GM12875 (cell line): ENCODE data around the gene SLC39A11.

ENCODE experiments used
- H3K4me3 ChIP-seq: one replicate; pipeline ENCODE4 v1.5.1; 2011; ENCODE audit warnings: low read depth, low read length, control low read depth
- TF ChIP-seq, protein P1 (sequence below): IDR thresholded peaks from 2 replicates; pipeline ENCODE4 v1.5.1; 2011; ENCODE audit warnings: low read depth, mild to moderate bottlenecking, control low read depth, inconsistent platforms, low read length, moderate library complexity, borderline replicate concordance; ENCODE audit not compliant: insufficient read depth

Gene SLC39A11

DNA sequence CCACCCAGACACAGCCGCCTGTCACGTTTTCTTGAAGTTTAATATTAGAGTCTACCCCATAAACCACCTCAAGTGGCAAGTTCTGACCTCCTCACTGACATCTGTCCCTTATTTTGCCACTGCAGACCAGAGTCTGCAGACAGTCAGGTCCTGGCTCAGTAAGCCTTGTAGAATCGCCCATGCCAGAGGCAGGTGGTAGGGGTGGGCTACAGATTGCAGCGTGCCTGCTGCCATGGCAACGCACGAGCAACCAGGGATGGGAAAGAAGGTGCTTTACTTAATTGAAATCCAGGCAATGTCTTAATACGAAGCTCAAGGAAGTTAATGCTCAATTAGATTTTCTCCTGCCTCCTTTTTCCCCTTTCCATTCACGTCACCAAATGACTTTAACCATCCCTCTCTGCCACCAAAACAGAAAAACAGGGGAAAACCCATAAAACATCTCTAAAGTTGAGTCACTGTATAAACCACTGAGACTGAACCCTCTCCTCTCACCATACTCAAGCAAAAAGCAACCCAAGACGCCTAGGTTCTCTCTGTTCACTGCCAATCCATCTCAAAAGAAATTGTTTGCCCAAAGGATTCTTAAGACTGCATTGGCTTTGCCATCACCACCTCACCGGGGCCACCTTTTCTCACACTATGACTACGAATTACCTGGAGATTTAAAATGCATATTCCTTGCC, 228.8 kb downstream of the SLC39A11 start:
- no peak overlapping the region for H3K4me3 ChIP-seq
- TF ChIP-seq, protein P1, sequence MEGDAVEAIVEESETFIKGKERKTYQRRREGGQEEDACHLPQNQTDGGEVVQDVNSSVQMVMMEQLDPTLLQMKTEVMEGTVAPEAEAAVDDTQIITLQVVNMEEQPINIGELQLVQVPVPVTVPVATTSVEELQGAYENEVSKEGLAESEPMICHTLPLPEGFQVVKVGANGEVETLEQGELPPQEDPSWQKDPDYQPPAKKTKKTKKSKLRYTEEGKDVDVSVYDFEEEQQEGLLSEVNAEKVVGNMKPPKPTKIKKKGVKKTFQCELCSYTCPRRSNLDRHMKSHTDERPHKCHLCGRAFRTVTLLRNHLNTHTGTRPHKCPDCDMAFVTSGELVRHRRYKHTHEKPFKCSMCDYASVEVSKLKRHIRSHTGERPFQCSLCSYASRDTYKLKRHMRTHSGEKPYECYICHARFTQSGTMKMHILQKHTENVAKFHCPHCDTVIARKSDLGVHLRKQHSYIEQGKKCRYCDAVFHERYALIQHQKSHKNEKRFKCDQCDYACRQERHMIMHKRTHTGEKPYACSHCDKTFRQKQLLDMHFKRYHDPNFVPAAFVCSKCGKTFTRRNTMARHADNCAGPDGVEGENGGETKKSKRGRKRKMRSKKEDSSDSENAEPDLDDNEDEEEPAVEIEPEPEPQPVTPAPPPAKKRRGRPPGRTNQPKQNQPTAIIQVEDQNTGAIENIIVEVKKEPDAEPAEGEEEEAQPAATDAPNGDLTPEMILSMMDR = no peak

DNA sequence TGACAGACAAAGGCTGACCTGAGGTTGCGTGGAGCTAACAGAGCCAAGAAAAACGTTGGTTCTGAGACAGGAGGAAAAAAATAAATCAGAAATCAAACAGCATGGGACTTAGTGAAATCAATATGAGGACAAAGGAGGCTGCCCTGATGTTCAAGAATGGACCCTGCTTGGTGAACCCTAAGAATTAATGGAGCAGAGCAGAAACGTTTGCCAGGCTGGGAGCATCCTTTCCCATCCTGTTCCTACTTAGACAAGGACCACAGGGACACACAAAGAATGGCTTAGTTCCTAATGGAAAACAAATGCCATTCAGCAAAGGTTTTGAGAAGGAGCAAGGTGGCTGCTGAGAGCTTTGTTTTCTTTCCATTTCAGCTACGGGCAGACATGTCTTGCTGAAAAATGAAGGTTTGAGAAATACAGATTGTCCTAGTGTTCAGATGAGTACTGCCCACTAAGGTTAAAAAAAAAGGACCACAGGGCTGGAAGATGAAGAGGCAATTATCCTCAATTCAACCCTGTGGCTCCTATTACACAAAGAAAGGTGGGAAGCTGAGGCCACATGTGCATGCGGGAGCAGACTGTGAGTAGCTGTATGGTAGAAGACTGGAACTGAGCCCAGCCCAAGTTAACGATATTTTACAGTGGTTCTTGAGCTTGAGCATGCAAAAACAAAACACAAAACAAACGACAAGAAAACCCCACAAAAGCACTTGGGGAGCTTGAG, 230.1 kb downstream of the SLC39A11 start:
- no peak overlapping the region for H3K4me3 ChIP-seq
- TF ChIP-seq, protein P1 = no peak

DNA sequence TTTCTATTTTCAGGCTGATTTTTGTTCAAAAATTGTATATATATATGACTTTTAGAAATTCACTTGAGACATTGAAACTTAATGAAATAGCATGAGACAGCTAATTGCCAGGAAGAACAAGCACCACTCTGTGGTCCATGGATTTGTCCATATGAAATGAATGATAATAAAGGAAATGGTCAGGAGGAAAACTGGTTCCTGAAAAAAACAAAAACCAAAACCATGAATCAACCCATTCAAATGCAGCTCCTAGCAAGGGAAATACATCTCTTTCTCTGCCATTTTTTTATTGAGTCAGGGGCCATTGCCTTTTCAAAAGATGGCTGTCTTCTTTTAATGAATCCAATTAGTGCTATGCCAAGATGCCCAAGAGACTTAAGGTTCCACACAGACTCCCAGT, 230.7 kb downstream of the SLC39A11 start:
- TF ChIP-seq, protein P1 = no peak
- H3K4me3 ChIP-seq = no peak overlapping the region

DNA sequence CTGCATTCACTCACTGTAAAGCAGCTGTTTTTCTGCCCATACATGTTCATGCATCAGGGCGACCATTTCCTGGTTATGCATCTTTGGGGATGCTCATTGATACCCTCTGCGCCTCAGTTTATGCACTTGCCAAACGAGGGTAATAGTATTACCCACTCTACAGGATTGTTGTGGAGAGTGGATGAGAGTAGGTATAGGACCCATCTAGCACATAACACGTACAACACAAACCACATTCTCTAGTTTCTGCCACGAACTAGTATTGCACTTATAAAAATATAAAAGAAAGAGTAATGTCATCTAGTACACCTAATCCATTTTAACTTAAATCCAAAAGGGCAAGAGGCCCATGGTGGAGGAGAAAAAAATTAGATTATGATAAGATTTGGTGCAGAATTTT, 231.7 kb downstream of the SLC39A11 start:
- H3K4me3 ChIP-seq = no peak overlapping the region
- TF ChIP-seq, protein P1 = no peak

DNA sequence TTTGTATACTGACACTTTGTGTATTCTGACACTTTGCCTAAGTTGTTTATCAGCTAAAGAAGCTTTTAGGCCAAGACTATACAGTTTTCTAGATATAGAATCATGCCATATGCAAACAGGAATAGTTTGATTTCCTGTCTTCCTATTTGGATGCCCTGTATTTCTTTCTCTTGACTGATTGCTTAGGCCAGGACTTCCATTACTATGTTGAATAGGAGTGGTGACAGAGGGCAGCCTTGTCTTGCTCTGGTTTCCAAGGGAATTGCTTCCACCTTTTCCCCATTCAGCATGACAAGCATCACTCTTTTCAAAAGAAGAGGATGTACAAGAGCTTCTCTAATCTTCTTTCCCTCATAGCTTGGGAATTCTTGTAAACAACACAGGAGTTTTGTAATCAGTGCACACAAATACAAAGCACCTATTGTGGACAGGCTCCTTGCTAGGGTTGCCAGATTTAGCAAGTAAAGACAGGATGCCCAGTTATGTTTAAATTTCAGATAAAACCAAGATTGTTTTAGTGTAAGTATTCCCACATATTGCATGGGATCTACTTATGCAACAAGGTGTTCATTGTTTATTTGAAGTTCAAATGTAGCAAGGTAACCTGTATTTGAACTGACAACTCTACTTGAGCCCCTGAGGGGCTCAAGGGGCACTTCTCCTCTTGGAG, 233.5 kb downstream of the SLC39A11 start:
- TF ChIP-seq, protein P1 = no peak
- no peak overlapping the region for H3K4me3 ChIP-seq

DNA sequence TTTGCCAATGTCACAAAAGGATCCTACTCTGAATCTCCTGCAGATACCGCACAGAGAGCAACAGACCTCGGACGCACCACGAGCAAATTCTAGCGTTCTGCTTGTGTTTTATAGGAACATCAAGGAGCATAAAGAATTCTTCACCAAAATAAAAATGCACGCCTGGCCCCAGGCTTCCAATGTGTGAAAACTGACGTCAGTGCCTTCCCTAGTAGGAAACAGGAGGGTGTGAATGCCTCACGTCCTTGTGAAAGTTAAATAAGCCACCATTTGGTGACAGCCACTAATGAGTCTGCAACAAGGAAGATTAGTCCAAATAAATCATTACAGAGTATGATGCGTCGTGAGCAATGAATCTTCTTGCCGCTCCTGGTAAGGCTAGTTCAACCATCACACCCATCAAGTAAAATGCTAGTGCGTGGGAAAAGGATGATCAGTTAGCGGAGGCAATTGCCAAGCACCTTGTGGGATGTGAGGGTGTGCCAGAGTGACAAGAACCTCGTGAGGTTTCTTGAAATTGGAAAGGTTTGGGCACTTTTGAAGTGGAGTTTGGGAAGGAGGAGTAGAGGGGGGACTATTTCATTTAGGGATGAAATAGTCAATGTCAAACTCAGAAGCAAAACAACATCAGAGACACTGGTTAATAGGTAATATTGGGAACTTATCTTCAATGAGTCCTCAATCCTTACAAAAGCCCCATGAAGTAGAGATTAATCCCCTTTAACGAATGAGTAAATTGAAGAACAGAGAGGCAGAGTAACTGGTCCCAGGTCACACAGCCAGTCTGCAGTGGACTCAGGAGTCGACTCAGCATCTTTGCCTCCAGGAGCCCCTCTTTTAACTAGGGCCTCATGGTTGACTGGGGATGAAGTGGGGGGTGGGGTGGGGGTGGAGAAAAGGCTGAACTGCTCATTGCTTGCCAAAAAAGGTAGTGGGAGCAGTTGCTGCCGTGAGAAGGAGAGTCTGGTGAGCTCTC, 238.8 kb downstream of the SLC39A11 start:
- no peak overlapping the region for H3K4me3 ChIP-seq
- TF ChIP-seq, protein P1 = no peak
